ENCODE results near the gene NEU1.

DNA sequence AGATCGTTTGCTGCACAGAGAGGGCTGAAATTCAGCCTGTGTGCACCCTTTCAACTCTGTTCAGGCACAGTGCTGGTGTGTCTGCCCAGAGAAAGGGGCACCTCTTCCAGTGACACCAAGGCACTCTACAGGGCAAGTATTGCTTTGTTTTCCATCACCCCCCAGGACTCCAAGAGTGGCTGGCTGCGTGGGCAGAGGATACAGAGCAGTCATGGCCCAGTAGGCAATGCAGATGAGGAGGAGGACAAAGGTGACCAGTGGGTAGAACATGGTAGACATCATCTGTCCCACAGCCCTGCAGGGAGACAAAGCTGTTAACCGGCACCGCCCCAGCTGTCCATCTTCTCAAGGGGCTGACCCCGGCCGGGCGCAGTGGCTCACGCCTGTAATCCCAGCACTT is 6.7 kb upstream of the NEU1 start:
- TF ChIP-seq, protein P1, sequence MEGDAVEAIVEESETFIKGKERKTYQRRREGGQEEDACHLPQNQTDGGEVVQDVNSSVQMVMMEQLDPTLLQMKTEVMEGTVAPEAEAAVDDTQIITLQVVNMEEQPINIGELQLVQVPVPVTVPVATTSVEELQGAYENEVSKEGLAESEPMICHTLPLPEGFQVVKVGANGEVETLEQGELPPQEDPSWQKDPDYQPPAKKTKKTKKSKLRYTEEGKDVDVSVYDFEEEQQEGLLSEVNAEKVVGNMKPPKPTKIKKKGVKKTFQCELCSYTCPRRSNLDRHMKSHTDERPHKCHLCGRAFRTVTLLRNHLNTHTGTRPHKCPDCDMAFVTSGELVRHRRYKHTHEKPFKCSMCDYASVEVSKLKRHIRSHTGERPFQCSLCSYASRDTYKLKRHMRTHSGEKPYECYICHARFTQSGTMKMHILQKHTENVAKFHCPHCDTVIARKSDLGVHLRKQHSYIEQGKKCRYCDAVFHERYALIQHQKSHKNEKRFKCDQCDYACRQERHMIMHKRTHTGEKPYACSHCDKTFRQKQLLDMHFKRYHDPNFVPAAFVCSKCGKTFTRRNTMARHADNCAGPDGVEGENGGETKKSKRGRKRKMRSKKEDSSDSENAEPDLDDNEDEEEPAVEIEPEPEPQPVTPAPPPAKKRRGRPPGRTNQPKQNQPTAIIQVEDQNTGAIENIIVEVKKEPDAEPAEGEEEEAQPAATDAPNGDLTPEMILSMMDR (IDR thresholded peaks at IDR 0.05) = no peak
- TF ChIP-seq EP300 (IDR thresholded peaks at IDR 0.05; ENCODE audit: borderline replicate concordance in 1 of 2, low read depth in 1 of 2, low read length in 1 of 2) (no peak), FOSL2 (IDR thresholded peaks at IDR 0.05; ENCODE audit: borderline replicate concordance, low read depth) (no peak), RFX5 (IDR thresholded peaks at IDR 0.05; ENCODE audit: low read length) (no peak)
- TF ChIP-seq, protein P2, sequence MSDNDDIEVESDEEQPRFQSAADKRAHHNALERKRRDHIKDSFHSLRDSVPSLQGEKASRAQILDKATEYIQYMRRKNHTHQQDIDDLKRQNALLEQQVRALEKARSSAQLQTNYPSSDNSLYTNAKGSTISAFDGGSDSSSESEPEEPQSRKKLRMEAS (IDR thresholded peaks at IDR 0.05; ENCODE audit: low read depth) = no peak
- TF ChIP-seq, protein P3, sequence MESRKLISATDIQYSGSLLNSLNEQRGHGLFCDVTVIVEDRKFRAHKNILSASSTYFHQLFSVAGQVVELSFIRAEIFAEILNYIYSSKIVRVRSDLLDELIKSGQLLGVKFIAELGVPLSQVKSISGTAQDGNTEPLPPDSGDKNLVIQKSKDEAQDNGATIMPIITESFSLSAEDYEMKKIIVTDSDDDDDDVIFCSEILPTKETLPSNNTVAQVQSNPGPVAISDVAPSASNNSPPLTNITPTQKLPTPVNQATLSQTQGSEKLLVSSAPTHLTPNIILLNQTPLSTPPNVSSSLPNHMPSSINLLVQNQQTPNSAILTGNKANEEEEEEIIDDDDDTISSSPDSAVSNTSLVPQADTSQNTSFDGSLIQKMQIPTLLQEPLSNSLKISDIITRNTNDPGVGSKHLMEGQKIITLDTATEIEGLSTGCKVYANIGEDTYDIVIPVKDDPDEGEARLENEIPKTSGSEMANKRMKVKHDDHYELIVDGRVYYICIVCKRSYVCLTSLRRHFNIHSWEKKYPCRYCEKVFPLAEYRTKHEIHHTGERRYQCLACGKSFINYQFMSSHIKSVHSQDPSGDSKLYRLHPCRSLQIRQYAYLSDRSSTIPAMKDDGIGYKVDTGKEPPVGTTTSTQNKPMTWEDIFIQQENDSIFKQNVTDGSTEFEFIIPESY (IDR thresholded peaks at IDR 0.05; ENCODE audit: borderline replicate concordance, low read depth) = no peak
- TF ChIP-seq, protein P4, sequence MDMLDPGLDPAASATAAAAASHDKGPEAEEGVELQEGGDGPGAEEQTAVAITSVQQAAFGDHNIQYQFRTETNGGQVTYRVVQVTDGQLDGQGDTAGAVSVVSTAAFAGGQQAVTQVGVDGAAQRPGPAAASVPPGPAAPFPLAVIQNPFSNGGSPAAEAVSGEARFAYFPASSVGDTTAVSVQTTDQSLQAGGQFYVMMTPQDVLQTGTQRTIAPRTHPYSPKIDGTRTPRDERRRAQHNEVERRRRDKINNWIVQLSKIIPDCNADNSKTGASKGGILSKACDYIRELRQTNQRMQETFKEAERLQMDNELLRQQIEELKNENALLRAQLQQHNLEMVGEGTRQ (IDR thresholded peaks at IDR 0.05; ENCODE audit: borderline replicate concordance, low read depth, low read length) = no peak
- TF ChIP-seq, protein P5, sequence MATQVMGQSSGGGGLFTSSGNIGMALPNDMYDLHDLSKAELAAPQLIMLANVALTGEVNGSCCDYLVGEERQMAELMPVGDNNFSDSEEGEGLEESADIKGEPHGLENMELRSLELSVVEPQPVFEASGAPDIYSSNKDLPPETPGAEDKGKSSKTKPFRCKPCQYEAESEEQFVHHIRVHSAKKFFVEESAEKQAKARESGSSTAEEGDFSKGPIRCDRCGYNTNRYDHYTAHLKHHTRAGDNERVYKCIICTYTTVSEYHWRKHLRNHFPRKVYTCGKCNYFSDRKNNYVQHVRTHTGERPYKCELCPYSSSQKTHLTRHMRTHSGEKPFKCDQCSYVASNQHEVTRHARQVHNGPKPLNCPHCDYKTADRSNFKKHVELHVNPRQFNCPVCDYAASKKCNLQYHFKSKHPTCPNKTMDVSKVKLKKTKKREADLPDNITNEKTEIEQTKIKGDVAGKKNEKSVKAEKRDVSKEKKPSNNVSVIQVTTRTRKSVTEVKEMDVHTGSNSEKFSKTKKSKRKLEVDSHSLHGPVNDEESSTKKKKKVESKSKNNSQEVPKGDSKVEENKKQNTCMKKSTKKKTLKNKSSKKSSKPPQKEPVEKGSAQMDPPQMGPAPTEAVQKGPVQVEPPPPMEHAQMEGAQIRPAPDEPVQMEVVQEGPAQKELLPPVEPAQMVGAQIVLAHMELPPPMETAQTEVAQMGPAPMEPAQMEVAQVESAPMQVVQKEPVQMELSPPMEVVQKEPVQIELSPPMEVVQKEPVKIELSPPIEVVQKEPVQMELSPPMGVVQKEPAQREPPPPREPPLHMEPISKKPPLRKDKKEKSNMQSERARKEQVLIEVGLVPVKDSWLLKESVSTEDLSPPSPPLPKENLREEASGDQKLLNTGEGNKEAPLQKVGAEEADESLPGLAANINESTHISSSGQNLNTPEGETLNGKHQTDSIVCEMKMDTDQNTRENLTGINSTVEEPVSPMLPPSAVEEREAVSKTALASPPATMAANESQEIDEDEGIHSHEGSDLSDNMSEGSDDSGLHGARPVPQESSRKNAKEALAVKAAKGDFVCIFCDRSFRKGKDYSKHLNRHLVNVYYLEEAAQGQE (IDR thresholded peaks at IDR 0.05; ENCODE audit: low read depth, low read length) = no peak
